Smooth muscle cell (in vitro differentiated cells): Measurements from ENCODE around the gene ADIPOQ. TPM values are rescaled to one million over a fixed set of nuclear protein-coding genes. Genes with fewer than 3 reads are reported as not detected.

ENCODE experiments used
- DNase-seq: peaks from one replicate; lab custom pipeline; 2025; ENCODE audit not compliant: unreplicated experiment; lab: John Stamatoyannopoulos, UW
- H2AFZ ChIP-seq: fragments of 200-600 bp; sonication (generic); 2 replicates; pipeline ENCODE4 v1.6.0; 2016; ENCODE audit warnings: antibody characterized with exemption, low read depth, mild to moderate bottlenecking
- H3F3A ChIP-seq: fragments of 200-600 bp; sonication (generic); 2 replicates; pipeline ENCODE4 v1.6.0; 2017; ENCODE audit warnings: antibody characterized with exemption, low read depth
- H3K27ac ChIP-seq: fragments of 200-600 bp; sonication (generic); 2 replicates; pipeline ENCODE4 v1.5.1; 2016; ENCODE audit warnings: low read depth, mild to moderate bottlenecking
- H3K27me3 ChIP-seq: fragments of 200-600 bp; sonication (generic); 2 replicates; pipeline ENCODE4 v1.6.1; 2016; ENCODE audit warnings: low read depth, mild to moderate bottlenecking
- H3K36me3 ChIP-seq: fragments of 200-600 bp; sonication (generic); 2 replicates; pipeline ENCODE4 v1.5.1; 2016; ENCODE audit warnings: low read depth
- H3K4me1 ChIP-seq: fragments of 200-600 bp; sonication (generic); 2 replicates; pipeline ENCODE4 v1.5.1; 2016; ENCODE audit warnings: low read depth
- H3K4me2 ChIP-seq: fragments of 200-600 bp; sonication (generic); 2 replicates; pipeline ENCODE4 v1.6.0; 2016; ENCODE audit warnings: mild to moderate bottlenecking
- H3K4me3 ChIP-seq: fragments of 200-600 bp; sonication (generic); 2 replicates; pipeline ENCODE4 v1.5.1; 2016; ENCODE audit warnings: mild to moderate bottlenecking
- H3K79me2 ChIP-seq: fragments of 200-600 bp; sonication (generic); 2 replicates; pipeline ENCODE4 v1.6.0; 2016; ENCODE audit warnings: low read depth, mild to moderate bottlenecking
- H3K9ac ChIP-seq: fragments of 200-600 bp; sonication (generic); 2 replicates; pipeline ENCODE4 v1.6.0; 2016; ENCODE audit warnings: low read depth
- H3K9me3 ChIP-seq: fragments of 200-600 bp; sonication (generic); replicated peaks from 2 replicates; pipeline ENCODE4 v1.5.1; 2016; ENCODE audit warnings: low read depth
- H4K20me1 ChIP-seq: fragments of 200-600 bp; sonication (generic); 2 replicates; pipeline ENCODE4 v1.6.0; 2016; ENCODE audit warnings: low read depth
- CTCF ChIP-seq: fragments of 200-600 bp; sonication (generic); IDR thresholded peaks from 2 replicates; pipeline ENCODE4 v1.5.1; 2017; ENCODE audit warnings: borderline replicate concordance, mild to moderate bottlenecking, antibody characterized with exemption; ENCODE audit not compliant: insufficient read depth, poor library complexity, severe bottlenecking
- WGBS: methylation state at CpG from one replicate; pipeline ENCODE4 v1.1.7; 2016; ENCODE audit warnings: low lambda C conversion rate; 5-methylcytosine and 5-hydroxymethylcytosine counted together
- polyA plus RNA-seq: library from polyadenylated mRNA; unstranded; fragments of >200 nt; fragmentation: Nextera tagmentation; extraction: Ambion mirVana; gene quantifications from 2 replicates; pipeline ENCODE4 v1.2.1, GENCODE V29; 2016
- total RNA-seq: library from RNA; depleted of rRNA; stranded (reverse); fragments of >200 nt; gene quantifications from 2 replicates; pipeline ENCODE4 v1.2.3, GENCODE V29; 2014

Gene ADIPOQ
- total and polyA plus RNA-seq, 2 experiments from 2014 or later: not detected

- Histone ChIP-seq H3K27ac (no peak overlapping the region), H3F3A (peaks cover 4% of the 10 kb centered on the region), H2AFZ (no peak overlapping the region), H3K4me3 (no peak overlapping the region), H3K4me1 (peaks cover 10% of the 10 kb centered on the region), H3K4me2 (peak overlapping the region; percentile 94), H3K9me3 (no peaks in the 10 kb centered on the region), H3K79me2 (no peaks in the 10 kb centered on the region), H3K36me3 (no peaks in the 10 kb centered on the region), H3K9ac (no peak overlapping the region), H4K20me1 (no peaks in the 10 kb centered on the region), H3K27me3 (peaks cover 32% of the 10 kb centered on the region)
- DNase-seq: no peak
- no peak for TF ChIP-seq CTCF
- WGBS: 37% methylated on average over 11 of the region's 11 CpGs
Measured at GRCh38 chr3:186825872-186826409, 16.6 kb upstream of the ADIPOQ start.

GRCh38 chr3:186826410-186826975, 16.0 kb upstream of the ADIPOQ start:
- H3K9me3 ChIP-seq: no peaks in the 10 kb centered on the region

GRCh38 chr3:186826976-186827857, 15.3 kb upstream of the ADIPOQ start:
- Histone ChIP-seq H4K20me1 (no peaks in the 10 kb centered on the region), H3K36me3 (no peaks in the 10 kb centered on the region), H3K9me3 (no peaks in the 10 kb centered on the region), H3F3A (no peaks in the 10 kb centered on the region), H3K27me3 (peaks cover 45% of the 10 kb centered on the region), H3K9ac (peak overlapping the region; percentile 37), H2AFZ (peak overlapping the region; percentile 93), H3K27ac (no peak overlapping the region), H3K4me1 (peaks cover 10% of the 10 kb centered on the region), H3K79me2 (no peaks in the 10 kb centered on the region), H3K4me2 (peak overlapping the region; percentile 94), H3K4me3 (peak overlapping the region; percentile 63)
- peak; percentile 39 for DNase-seq
- WGBS: 5% methylated on average over 45 of the region's 80 CpGs
- no peak for TF ChIP-seq CTCF

More at GRCh38 chr3:186826410-186826975, 16.0 kb upstream of the ADIPOQ start:
- Histone ChIP-seq H3K79me2 (no peaks in the 10 kb centered on the region), H3K4me2 (peak overlapping the region; percentile 94), H2AFZ (no peak overlapping the region), H3F3A (peaks cover 4% of the 10 kb centered on the region), H3K4me1 (peaks cover 10% of the 10 kb centered on the region), H3K4me3 (peak overlapping the region; percentile 63), H4K20me1 (no peaks in the 10 kb centered on the region), H3K27me3 (peaks cover 38% of the 10 kb centered on the region), H3K9ac (no peak overlapping the region), H3K36me3 (no peaks in the 10 kb centered on the region), H3K27ac (no peak overlapping the region)
- 12% methylated on average over 12 of the region's 14 CpGs for WGBS
- TF ChIP-seq CTCF: no peak
- no peak for DNase-seq
